Calu3 (cell line): ENCODE results near the gene KIAA1755. TPM values are rescaled to one million over a fixed set of nuclear protein-coding genes. Genes with fewer than 3 reads are reported as not detected.

Experiments used
- BruUV-seq: library from RNA; stranded (reverse); fragments of 400-500 nt; replicated peaks from 2 replicates; lab custom pipeline; 2021; lab: Mats Ljungman, UMichigan
- CTCF ChIA-PET: fragments of 300-600 bp; sonication (Branson Sonifier 250); formaldehyde crosslinking; loops from one replicate; lab custom pipeline; 2022; ENCODE audit warnings: antibody characterized with exemption; lab: Charles Lee
- DNase-seq: peaks from one replicate; pipeline ENCODE4 v3.0.0; 2022
- H3K27ac Mint-ChIP-seq: one replicate; pipeline ENCODE4 v1.8.0; 2022; ENCODE audit warnings: mixed read lengths; ENCODE audit not compliant: unreplicated experiment
- H3K27me3 Mint-ChIP-seq: one replicate; pipeline ENCODE4 v1.8.0; 2022; ENCODE audit warnings: mixed read lengths; ENCODE audit not compliant: unreplicated experiment
- H3K36me3 Mint-ChIP-seq: one replicate; pipeline ENCODE4 v1.8.0; 2022; ENCODE audit warnings: mild to moderate bottlenecking, moderate library complexity, mixed read lengths; ENCODE audit not compliant: insufficient read depth, unreplicated experiment
- H3K4me1 Mint-ChIP-seq: one replicate; pipeline ENCODE4 v1.8.0; 2022; ENCODE audit warnings: mild to moderate bottlenecking, low read depth, mixed read lengths; ENCODE audit not compliant: unreplicated experiment
- H3K4me3 Mint-ChIP-seq: one replicate; pipeline ENCODE4 v1.8.0; 2022; ENCODE audit warnings: mild to moderate bottlenecking, low read depth, moderate library complexity, mixed read lengths; ENCODE audit not compliant: unreplicated experiment
- H3K9me3 Mint-ChIP-seq: one replicate; pipeline ENCODE4 v1.8.0; 2022; ENCODE audit warnings: low read depth, mixed read lengths; ENCODE audit not compliant: unreplicated experiment
- CTCF ChIP-seq: fragments of 200-600 bp; IDR thresholded peaks from one replicate; pipeline ENCODE4 v1.8.0; 2022; ENCODE audit warnings: antibody characterized with exemption; ENCODE audit not compliant: unreplicated experiment
- intact Hi-C: fragments of 100-400 bp; cut with micrococcal nuclease; formaldehyde crosslinking; loops from one replicate; pipeline ENCODE4 v1.10.0; 2022; ENCODE audit not compliant: unreplicated experiment
- total RNA-seq: library from RNA; stranded (reverse); gene quantifications from 2 replicates; pipeline ENCODE4 v1.2.3, GENCODE V29; 2022

KIAA1755 gene
- total RNA-seq, 1 experiment from 2014 or later: not detected

GRCh38 chr20:38212806-38213606 is 47.5 kb downstream of the KIAA1755 start:
- intact Hi-C loops: no loop called here
- Mint-ChIP-seq H3K27ac (no peak overlapping the region), H3K4me1 (peaks cover 5% of the 10 kb centered on the region), H3K27me3 (no peaks in the 10 kb centered on the region), H3K36me3 (no peaks in the 10 kb centered on the region), H3K9me3 (no peaks in the 10 kb centered on the region), H3K4me3 (no peak overlapping the region)
- CTCF ChIA-PET: no interaction called here
- BruUV-seq: no TSS peak
- DNase-seq: no peak
- no peak for TF ChIP-seq CTCF

- CTCF ChIA-PET: interaction anchor here (0.6 to 1.3 kb wide), 5 partner anchors 21 to 353 kb away, joined by 3 to 4 read pairs (median 3); no protein-coding TSS in a partner anchor
- no peak for TF ChIP-seq CTCF
- no peak overlapping the region for H3K4me3 Mint-ChIP-seq
- H3K36me3 Mint-ChIP-seq: no peaks in the 10 kb centered on the region
- no peak for DNase-seq
- no peaks in the 10 kb centered on the region for H3K27me3 Mint-ChIP-seq
- H3K27ac Mint-ChIP-seq: no peak overlapping the region
- no TSS peak for BruUV-seq
- H3K9me3 Mint-ChIP-seq: peaks cover 3% of the 10 kb centered on the region
- H3K4me1 Mint-ChIP-seq: no peaks in the 10 kb centered on the region
- intact Hi-C loops: no loop called here
Measured at GRCh38 chr20:38211200-38212097, 49.1 kb downstream of the KIAA1755 start.

GRCh38 chr20:38210741-38211140 is 49.8 kb downstream of the KIAA1755 start:
- H3K4me1 Mint-ChIP-seq: no peaks in the 10 kb centered on the region
- no TSS peak for BruUV-seq

More at GRCh38 chr20:38210741-38211140, 49.8 kb downstream of the KIAA1755 start:
- Mint-ChIP-seq H3K27me3 (no peaks in the 10 kb centered on the region), H3K9me3 (peaks cover 4% of the 10 kb centered on the region), H3K4me3 (no peak overlapping the region), H3K27ac (no peak overlapping the region), H3K36me3 (no peaks in the 10 kb centered on the region)
- TF ChIP-seq CTCF: no peak
- CTCF ChIA-PET: interaction anchor here (1.0 to 1.3 kb wide), 3 partner anchors 10 to 353 kb away, joined by 3 to 5 read pairs (median 4); no protein-coding TSS in a partner anchor
- intact Hi-C loops: no loop called here
- DNase-seq: no peak
